Measurements from ENCODE around the gene TMCO4.

DNA sequence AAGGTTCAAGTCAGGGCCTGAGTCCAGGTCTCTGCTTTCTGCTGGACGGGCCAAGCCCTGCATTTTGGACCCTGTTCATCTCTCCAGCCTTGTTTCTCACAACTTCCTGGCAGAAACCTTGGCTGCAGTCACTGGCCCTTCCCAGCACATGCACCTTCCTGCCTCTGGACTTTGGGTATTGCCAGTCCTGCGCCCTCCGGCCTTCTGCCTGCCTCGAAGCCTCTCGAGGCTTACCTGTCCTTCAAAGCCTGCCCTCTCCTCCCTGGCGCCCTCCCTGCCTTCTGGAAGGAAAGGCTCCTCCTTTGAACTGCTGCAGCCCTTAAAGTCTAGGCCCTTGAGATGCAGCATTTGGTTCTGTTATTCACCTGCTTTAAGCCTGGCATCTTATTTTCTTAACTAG, 82.2 kb downstream of the TMCO4 start:
- no peak for TF ChIP-seq CTCF (IDR thresholded peaks at IDR 0.05; ENCODE audit: control extremely low read depth in 1 of 3, insufficient read depth in 1 of 3, low read depth in 1 of 3, low read length in 3 of 3)
- TF ChIP-seq TCF12 (IDR thresholded peaks at IDR 0.05; ENCODE audit: low read depth, low read length) = no peak
- no peak for TF ChIP-seq RXRA (IDR thresholded peaks at IDR 0.05; ENCODE audit: insufficient read depth, low read depth, low read length)
- no peak for TF ChIP-seq POLR2A (IDR thresholded peaks at IDR 0.05; ENCODE audit: control extremely low read depth in 1 of 2, low read depth in 2 of 2, low read length in 2 of 2)

Data from H1 (cell line).